Measurements from ENCODE around the gene NLRC5. TPM values are rescaled to one million over a fixed set of nuclear protein-coding genes. Genes with fewer than 3 reads are reported as not detected.

Gene NLRC5
- total RNA-seq, 1 experiment from 2014 or later = 29.7 TPM

DNA sequence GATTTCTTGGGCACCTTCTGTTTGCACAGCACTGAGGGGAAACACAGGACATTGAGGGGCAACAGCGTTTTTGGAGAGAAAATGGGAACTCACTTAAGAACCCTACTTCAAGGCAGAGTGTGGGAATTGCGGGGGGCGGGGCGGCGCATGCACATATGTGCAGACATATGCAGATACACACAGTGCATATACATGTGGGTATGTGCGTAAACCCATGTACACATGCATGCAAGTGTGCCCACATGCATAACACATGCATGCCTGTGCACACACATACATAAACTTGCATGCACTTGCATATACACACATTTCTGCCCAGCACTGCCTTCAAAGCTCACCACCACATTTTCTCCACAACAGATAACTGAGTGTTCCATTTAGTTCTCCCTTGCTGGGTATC is 32.4 kb downstream of the NLRC5 start:
- H3K36me3 ChIP-seq (ENCODE audit: low read depth) = no peaks in the 10 kb centered on the region; the same call in 1 of the 2 replicates
- no peak overlapping the region for H3K27ac ChIP-seq
- no peaks in the 10 kb centered on the region for H4K20me1 ChIP-seq (ENCODE audit: insufficient read depth)
- no TSS peak for BruUV-seq (replicated peaks)
- no peaks in the 10 kb centered on the region for H3K9me3 ChIP-seq (ENCODE audit: insufficient read depth, low read depth)
- CTCF ChIA-PET = no interaction called here
- POLR2A ChIA-PET (ENCODE audit: unreplicated experiment) = interaction anchor here (0.7 kb wide), 1 partner anchor 209 kb away, joined by 5 read pairs; no protein-coding TSS in a partner anchor
- H3K9me2 ChIP-seq (ENCODE audit: insufficient read depth) = no peaks in the 10 kb centered on the region
- no peaks in the 10 kb centered on the region for H3K79me2 ChIP-seq (ENCODE audit: low read depth)
- no peak for TF ChIP-seq EZH2 (IDR thresholded peaks at IDR 0.05; ENCODE audit: low read depth)
- TF ChIP-seq, protein P1, sequence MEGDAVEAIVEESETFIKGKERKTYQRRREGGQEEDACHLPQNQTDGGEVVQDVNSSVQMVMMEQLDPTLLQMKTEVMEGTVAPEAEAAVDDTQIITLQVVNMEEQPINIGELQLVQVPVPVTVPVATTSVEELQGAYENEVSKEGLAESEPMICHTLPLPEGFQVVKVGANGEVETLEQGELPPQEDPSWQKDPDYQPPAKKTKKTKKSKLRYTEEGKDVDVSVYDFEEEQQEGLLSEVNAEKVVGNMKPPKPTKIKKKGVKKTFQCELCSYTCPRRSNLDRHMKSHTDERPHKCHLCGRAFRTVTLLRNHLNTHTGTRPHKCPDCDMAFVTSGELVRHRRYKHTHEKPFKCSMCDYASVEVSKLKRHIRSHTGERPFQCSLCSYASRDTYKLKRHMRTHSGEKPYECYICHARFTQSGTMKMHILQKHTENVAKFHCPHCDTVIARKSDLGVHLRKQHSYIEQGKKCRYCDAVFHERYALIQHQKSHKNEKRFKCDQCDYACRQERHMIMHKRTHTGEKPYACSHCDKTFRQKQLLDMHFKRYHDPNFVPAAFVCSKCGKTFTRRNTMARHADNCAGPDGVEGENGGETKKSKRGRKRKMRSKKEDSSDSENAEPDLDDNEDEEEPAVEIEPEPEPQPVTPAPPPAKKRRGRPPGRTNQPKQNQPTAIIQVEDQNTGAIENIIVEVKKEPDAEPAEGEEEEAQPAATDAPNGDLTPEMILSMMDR (conservative IDR thresholded peaks at IDR 0.05) = no peak
- H3K4me3 ChIP-seq = no peak overlapping the region
- no peak overlapping the region for H3K4me2 ChIP-seq
- H3K27me3 ChIP-seq (ENCODE audit: insufficient read depth, low read depth) = no peaks in the 10 kb centered on the region
- H3K4me1 ChIP-seq (replicated peaks; ENCODE audit: insufficient read depth) = no peaks in the 10 kb centered on the region
- no peak overlapping the region for H2AFZ ChIP-seq
- DNase-seq = no peak
- intact Hi-C loops (cut with micrococcal nuclease; ENCODE audit: unreplicated experiment) = no loop called here
- no peaks in the 10 kb centered on the region for H3F3A ChIP-seq (ENCODE audit: insufficient read depth, low read depth)

DNA sequence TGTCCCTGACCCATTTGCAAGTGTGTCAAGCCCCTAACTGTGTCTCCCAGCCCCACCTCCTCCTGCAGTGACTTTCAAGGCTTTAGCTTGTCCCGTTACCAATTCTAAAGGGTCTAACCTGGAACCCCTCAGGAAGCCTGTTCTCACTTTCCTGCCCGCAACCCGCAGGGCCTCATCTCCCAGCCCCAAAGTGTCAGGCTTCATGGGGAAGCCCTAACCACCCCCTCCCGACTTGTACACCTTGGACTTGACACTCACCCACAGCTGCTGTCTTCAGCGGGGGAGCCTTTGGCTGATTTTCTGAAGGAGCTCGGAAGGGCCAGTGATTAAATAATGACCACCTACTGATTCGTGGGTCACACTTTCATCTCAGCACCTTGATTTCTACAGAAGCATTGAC is 33.1 kb downstream of the NLRC5 start:
- H3K36me3 ChIP-seq (ENCODE audit: low read depth) = no peaks in the 10 kb centered on the region; the same call in 1 of the 2 replicates
- BruUV-seq (replicated peaks) = no TSS peak
- DNase-seq = no peak

DNA sequence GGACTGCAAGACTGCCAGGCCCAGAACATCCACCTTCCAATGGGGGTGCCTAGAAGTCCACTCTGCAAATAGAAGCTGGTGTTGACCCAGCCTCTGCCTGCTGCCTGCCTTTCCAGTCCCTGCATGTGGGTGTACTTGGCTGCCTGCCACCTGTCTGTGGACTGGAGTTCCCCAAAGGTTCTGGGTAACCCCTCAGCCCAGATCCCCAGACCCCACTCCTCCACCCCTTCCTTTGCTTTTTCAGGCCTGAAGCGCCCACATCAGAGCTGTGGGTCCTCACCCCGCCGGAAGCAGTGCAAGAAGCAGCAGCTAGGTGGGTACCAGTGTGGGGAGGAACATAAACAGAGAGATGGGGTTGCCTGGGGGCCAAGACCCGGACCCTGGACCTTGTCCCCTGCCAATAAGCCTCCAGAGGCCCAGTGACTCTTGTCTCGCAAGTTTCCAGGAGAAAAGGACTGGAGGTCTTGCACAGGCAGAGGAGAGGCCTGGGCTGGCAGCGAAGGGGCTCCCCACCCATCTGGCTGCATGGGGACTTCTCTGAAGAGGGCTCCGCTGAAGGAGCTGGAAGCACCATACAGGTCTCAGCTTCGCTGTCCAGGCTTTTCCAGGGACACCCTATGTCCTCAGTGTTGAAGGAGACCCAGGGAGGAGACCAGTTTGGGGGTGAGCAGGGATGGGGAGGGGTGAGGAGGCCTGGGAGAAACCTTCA is 34.3 kb downstream of the NLRC5 start:
- H3K4me2 ChIP-seq = no peak overlapping the region
- H3K4me3 ChIP-seq = no peak overlapping the region
- no TSS peak for BruUV-seq (replicated peaks)
- TF ChIP-seq, protein P1 (conservative IDR thresholded peaks at IDR 0.05) = no peak
- TF ChIP-seq EZH2 (IDR thresholded peaks at IDR 0.05; ENCODE audit: low read depth) = no peak
- no peaks in the 10 kb centered on the region for H3K27me3 ChIP-seq (ENCODE audit: insufficient read depth, low read depth)
- H4K20me1 ChIP-seq (ENCODE audit: insufficient read depth) = no peaks in the 10 kb centered on the region
- H3K9me2 ChIP-seq (ENCODE audit: insufficient read depth) = no peaks in the 10 kb centered on the region
- H3F3A ChIP-seq (ENCODE audit: insufficient read depth, low read depth) = no peaks in the 10 kb centered on the region
- CTCF ChIA-PET = no interaction called here
- no peak overlapping the region for H3K27ac ChIP-seq
- POLR2A ChIA-PET (ENCODE audit: unreplicated experiment) = interaction anchor here (0.6 kb wide), 1 partner anchor 68 kb away, joined by 6 read pairs; no protein-coding TSS in a partner anchor
- peaks cover 10% of the 10 kb centered on the region for H3K4me1 ChIP-seq (replicated peaks; ENCODE audit: insufficient read depth)
- no peaks in the 10 kb centered on the region; the same call in 1 of the 2 replicates for H3K36me3 ChIP-seq (ENCODE audit: low read depth)
- H3K9me3 ChIP-seq (ENCODE audit: insufficient read depth, low read depth) = no peaks in the 10 kb centered on the region
- H2AFZ ChIP-seq = no peak overlapping the region
- intact Hi-C loops (cut with micrococcal nuclease; ENCODE audit: unreplicated experiment) = no loop called here
- no peak for DNase-seq
- no peaks in the 10 kb centered on the region for H3K79me2 ChIP-seq (ENCODE audit: low read depth)

More for the DNA sequence above, 33.1 kb downstream of the NLRC5 start:
- H4K20me1 ChIP-seq (ENCODE audit: insufficient read depth) = no peaks in the 10 kb centered on the region
- H3K27ac ChIP-seq = no peak overlapping the region
- no peak overlapping the region for H2AFZ ChIP-seq
- H3K4me2 ChIP-seq = no peak overlapping the region
- H3K27me3 ChIP-seq (ENCODE audit: insufficient read depth, low read depth) = no peaks in the 10 kb centered on the region
- ChIA-PET POLR2A (ENCODE audit: unreplicated experiment) (no interaction called here), CTCF (no interaction called here)
- H3F3A ChIP-seq (ENCODE audit: insufficient read depth, low read depth) = no peaks in the 10 kb centered on the region
- no peaks in the 10 kb centered on the region for H3K9me3 ChIP-seq (ENCODE audit: insufficient read depth, low read depth)
- H3K4me1 ChIP-seq (replicated peaks; ENCODE audit: insufficient read depth) = no peaks in the 10 kb centered on the region
- H3K9me2 ChIP-seq (ENCODE audit: insufficient read depth) = no peaks in the 10 kb centered on the region
- no peak for TF ChIP-seq EZH2 (IDR thresholded peaks at IDR 0.05; ENCODE audit: low read depth)
- TF ChIP-seq, protein P1 (conservative IDR thresholded peaks at IDR 0.05) = no peak
- intact Hi-C loops (cut with micrococcal nuclease; ENCODE audit: unreplicated experiment) = no loop called here
- H3K79me2 ChIP-seq (ENCODE audit: low read depth) = no peaks in the 10 kb centered on the region
- no peak overlapping the region for H3K4me3 ChIP-seq

Data from PC-9 (cell line).